Fibroblast of gingiva (primary cell): ENCODE results near the gene OGDH.

Experiments used
- DNase-seq: peaks from one replicate; pipeline ENCODE4 v3.0.0-alpha.2; 2011; ENCODE audit warnings: low read depth

OGDH gene

DNA sequence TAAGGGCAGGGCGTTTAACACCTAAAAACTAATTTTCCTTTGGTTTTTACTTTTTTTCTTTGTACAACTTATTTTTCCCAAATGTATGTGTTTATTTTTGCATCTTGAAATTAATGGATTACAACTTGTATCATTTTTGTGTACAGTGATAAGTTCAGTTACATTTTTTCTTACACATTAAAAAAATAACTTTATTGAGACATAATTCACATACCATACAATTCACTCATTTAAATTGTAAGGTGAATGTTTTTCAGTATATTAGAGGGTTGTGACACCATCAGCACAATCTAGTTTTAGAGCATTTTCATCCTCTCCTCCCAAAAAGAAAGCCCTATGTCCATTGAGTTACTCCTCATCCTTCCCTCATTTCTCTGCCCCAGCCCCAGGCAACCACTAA is 11.6 kb downstream of the OGDH start:
- DNase-seq = no peak

DNA sequence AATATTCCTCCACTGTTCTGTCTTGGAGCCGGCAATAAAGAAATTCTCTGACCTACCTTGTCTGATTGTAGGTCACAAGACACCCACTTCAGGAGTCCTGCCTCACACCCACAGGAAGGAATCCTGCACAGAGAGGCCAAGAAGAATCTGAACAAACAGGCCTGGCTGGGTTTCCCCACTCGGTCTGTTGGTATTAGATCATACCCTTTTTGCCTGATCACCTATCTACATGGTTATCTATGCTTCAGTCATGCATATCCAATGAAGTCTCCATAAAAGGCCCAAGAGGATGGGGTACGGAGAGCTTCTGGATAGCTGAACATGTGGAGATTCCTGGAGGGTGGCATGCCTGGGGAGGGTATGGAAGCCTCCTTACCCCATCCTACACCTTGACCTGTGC is 12.3 kb downstream of the OGDH start:
- DNase-seq = no peak

DNA sequence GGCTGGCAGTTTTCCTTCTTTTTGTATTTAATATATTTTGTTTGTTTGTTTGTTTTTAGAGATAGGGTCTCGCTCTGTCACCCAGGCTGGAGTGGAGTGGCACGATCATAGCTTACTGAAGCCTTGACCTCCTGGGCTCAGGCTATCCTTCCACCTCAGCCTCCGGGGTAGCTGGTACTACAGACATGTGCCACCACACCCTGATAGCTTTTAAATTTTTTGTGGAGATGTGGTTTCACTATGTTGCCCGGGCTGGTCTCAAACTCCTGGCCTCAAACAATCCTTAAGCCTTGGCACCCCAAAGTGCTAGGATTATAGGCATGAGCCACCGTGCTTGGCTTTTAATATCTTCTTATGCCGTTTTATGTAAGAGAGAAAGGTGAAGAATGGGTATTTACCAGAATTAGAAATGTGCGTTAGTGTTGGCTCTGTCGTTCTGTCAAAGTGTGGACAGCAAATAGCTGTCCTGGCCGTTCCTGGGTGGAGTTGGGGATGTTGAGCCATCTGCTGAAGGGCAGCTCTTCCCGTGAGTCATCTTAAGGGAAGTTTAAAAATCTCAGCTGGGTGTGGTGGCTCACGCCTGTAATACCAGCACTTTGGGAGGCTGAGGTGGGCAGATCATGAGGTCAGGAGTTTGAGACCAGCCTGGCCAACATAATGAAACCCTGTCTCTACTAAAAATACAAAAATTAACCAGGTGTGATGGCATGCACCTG is 14.8 kb downstream of the OGDH start:
- peak; percentile 63 for DNase-seq

DNA sequence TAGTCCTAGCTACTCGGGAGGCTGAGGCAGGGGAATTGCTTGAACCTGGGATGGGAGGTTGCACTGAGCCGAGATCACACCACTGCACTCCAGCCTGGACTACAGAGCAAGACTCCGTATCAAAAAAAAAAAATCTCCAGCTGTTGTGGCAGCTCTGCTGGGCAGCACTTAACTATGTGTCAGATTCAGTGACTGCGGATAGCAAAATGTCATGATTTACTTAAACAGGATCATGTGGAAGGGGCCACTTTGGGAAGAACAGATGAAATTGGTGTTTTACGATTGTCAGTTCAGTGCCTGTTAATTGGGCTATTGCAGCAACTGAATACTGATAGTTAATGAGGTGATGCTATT is 15.3 kb downstream of the OGDH start:
- DNase-seq = no peak

DNA sequence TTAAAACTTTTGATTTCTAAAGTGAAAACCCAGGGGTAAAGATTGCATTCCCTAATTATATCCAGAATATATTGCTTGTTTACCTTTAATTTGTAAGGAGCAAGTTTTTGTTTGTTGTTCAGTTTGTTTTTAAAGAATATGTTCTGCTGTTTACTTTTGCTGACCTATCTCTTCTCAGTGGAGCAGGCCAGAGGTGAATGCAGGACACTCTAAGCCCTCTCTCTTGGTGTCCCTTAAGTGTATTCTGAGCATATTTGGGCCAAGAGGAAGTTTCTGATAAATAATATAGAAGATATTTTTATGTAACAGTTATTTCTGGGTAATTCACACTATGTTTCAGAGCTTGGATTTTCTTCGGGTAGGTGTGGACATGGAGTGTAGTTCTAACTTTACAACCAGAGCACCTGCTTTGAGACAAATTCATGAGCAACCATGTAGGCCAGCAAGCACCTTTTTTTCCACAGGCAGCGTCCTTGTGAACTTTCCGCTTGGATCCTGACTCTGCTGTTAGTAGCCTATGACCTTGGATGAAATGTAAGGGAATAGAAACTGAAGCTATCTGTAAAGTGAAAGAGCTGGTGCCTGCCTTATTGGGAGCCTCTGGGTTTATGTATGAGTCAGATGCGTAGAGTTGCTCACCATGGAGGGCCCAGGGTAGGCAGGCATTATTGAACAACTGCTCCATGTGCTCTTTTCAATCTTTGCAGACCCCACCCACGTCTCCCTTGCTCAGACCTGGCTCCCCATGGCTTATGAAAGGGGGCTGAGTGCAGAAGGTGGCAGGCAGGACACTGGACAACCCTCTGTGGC is 16.1 kb downstream of the OGDH start:
- DNase-seq = no peak

DNA sequence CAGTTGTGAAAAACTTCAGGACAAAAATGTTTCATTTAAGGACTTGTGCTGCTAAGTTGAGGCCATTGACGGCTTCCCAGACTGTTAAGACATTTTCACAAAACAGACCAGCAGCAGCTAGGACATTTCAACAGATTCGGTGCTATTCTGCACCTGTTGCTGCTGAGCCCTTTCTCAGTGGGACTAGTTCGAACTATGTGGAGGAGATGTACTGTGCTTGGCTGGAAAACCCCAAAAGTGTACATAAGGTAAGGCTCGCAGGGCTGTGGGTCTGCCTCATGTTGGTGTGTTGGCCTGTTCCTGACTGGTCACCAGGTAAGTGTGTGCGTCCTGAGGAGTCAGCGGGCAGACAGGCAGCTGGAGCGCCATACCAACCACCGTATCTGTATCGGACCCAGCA is 17.9 kb downstream of the OGDH start:
- DNase-seq = no peak

DNA sequence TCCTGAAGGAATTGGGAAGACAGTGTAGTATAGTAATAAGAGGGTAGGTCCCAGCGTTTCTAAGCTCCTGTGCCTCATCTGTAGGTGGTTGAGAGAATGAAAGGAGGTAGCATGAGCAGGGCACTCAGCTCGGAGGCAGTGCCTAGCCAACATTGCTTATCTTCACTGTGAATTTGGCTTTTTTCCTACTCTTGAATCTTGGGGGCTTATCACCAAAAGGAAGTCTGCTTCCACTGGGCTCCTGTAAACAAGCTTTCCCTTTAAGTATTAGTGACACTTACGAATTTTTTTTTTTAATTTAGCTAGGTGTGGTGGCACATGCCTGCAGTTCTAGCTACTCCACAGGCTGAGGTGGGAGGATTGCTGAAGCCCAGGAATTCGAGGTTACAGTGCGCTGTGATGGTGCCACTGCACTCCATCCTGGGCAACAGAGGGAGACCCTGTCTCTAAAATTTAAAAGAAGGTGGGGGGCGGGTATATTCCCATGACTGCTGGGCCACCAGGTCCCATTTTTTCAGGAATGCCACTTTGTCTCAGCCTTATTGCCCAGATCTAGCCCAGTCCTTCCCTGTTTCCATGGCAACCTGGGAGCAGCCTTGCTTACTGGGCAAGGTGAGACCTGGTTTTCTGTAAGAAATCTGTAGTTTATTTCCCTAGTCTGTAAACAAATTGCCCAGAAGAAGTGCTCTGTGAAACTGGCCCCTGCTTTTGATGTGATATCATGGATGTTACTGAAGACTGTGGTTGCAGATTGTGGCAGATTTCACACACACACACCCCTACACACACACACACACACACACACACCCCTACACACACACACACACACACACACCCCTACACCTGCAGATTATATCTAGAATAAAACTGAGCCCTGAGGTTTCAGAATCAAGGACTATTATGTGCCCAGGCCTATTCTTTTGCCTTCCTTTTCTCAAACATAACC is 19.4 kb downstream of the OGDH start:
- DNase-seq = no peak

DNA sequence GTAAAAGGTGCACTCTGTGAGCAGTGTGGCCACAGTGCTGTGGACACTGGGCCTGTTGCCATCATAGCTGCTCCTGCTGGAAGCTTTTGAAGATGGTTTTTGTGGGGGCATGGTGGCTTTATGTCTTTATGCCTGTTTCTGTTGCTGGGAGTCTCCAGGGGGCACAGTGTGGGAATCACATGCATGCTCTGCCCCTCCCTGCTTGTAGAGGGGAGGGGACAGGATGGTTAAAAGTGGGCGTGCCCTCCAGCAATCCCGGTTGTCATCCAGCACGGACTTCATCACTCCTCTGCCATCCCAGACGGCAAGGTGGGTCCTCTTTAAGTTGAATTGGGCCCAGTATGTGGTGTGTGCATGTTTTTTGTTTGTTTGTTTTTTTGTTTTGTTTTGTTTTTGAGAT is 20.2 kb downstream of the OGDH start:
- DNase-seq = no peak

DNA sequence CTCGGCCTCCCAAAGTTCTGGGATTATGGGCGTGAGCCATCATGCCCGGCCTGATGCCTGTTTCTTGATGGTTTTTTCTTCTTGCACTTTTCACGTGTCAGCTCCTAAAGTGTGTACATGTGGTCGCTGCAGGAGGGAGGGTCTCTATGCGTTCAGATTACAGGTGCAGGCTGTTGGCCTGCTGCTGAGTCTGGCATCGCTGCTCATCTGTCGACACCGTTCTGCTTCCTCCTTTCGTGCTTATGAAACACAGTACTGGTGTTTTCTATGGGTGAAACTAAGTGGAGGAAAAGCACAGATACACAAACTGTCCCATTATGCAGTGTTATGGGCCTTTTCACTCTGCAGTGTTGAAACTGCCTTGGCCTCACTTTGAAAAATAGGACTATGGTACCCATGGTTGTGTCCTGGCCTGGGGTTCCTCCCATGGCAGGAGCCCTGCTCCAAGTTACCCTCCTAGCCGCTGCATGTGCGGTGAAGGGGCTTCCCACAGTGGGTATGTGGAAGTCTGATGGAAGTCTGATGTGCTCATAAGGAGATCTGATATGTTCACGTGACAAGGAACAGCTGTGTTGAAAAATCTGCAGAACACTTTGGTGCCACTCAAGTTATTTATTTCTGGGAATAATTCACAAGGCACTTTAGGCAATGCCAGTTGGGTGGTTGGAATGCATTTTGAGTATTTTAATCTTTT is 23.5 kb downstream of the OGDH start:
- DNase-seq = no peak

DNA sequence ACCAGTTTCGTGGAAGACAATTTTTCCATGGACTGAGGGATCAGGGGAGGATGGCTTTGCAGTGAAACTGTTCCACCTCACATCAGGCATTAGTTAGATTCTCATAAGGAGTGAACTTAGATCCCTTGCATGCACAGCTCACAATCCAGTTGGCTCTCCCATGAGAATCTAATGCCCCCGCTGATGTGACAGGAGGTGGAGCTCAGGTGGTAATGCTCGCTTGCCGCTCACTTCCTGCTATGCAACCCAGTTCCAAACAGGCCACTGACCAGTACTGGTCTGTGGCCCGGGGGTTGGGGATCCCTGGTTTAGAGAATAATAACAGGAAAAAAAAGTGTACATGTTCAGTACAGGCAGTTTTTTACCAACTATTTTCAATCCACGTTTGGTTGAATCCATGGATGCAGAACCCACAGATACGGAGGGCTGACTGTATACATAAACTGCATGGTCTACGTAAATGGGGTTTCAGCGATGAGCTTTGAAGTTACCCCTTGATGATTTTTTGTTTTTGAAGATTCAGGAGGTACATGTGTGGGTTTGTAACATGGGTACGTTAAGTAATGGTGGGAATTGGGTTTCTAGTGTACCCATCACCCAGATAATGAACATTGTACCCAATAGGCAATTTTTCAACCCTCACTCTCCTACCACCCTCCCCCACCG is 24.5 kb downstream of the OGDH start:
- DNase-seq = no peak

DNA sequence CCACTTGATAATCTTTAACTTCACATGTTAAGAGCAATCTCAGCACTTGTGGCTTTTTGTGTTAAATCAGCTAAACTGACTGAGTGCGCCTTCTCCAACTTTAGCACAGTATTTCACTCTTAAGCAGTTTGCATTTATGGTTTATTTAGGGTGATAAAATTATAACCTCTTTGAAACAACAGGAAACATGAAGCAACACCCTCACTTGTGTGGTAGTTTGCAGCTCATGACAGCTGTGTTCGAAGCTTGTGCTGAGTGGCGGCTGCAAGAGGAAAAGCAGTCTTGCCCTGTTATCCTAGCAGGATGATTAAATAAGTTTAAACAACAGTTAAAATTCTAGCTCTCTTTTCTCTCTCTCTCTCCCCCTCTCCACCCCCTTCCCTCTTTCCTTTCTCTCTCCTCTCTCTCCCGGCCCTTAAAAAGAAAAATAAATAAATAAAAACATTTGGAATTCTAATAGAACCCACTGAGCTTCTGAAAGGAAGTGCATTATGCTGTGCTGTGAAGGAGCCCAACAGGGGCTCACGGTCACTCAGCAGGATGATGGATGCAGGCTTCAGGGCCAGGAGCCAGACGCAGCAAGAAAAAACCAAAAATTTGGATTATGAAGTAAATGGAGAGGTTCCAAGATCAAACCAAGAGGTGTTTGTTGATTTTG is 25.2 kb downstream of the OGDH start:
- DNase-seq = no peak

DNA sequence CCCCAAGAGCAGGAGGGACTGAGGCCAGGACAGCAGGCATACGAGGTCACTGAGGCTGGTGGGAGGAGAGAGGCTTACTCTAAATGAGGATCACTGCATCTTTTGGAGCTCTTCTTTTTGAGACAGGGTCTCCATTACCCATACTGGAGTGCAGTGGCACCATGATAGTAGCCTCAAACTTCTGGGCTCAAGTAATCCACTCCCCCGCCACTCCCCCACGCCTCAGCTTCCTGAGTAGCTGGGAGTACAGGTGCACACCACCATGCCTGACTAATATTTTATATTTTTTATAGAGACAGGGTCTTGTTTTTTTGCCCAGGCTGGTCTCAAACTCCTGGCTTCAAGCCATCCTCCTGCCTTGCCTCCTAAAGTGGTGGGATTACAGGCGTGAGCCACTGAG is 25.8 kb downstream of the OGDH start:
- DNase-seq = no peak

DNA sequence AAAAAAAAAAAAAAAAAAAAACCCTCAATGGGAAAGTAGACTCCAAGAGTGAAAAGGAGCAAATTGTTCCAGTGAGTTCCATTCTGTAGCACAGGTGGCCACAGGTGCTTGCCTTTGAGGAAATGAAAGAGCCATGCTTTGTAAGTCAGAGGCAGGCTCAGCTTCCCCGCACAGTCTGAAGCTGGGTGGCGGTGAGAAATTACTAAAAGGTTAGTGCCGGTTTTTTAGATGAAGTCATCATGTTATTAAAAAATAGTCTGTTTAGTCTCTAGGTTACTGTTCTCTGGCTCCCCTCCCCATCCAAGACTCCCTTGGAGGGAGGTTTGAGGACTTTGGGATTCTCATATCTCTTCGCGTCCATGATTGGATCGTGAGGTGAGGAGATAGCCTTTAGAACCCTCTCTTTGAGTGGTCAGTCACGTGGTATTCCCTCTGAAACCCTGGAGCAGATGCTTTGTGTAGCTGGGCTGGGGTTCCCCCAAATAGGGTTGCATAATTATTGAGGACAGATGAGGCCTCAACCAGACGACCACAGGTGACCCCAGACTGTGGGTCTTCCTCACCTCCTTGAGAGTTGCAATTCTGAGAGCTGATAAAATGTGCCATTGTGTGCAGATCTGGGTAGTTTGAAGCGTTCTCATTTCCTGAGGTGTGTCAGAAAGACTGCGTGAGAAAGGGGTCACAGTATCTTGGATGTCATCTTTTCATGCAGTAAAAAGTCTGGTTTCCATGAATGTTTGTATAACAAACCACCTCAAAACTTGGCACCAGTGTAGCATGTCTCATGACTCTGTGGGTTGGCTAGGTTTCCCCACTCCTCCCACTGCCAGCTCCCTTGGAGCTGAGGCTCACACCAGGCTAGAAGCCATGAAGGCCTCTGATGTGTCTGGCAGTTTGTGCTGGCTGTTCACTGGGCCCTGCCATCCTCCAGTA is 27.1 kb downstream of the OGDH start:
- peak; percentile 91 for DNase-seq

DNA sequence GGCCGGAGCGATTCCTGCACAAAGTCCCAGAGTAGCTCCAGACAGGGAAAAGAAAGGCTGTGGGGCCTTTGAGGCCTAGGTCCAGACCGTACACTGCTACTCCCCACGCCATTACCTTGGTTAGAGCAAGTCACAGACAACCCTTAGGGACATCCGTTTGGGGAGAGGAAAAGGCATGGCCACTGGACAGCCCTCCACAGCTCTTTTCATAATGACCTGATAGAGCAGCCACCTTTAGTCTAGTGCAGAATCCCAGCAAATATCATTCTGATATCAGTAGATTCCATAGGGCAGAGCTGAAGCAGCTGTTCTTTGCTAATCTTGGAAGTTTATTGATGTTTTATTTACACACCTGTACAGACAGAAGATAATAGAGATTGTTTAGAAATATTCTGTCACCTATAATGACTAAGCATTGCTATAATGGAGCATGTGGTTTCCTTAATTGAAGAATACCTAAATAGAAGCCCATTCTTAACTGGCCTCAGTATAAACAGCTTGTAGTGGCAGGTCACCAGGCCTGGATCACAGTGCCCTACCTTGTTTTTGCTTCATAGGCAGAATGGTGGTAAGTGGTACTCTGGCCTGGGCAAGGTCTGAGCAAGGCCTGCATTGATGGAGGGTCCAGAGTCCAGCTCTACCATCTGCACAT is 27.9 kb downstream of the OGDH start:
- DNase-seq = no peak

DNA sequence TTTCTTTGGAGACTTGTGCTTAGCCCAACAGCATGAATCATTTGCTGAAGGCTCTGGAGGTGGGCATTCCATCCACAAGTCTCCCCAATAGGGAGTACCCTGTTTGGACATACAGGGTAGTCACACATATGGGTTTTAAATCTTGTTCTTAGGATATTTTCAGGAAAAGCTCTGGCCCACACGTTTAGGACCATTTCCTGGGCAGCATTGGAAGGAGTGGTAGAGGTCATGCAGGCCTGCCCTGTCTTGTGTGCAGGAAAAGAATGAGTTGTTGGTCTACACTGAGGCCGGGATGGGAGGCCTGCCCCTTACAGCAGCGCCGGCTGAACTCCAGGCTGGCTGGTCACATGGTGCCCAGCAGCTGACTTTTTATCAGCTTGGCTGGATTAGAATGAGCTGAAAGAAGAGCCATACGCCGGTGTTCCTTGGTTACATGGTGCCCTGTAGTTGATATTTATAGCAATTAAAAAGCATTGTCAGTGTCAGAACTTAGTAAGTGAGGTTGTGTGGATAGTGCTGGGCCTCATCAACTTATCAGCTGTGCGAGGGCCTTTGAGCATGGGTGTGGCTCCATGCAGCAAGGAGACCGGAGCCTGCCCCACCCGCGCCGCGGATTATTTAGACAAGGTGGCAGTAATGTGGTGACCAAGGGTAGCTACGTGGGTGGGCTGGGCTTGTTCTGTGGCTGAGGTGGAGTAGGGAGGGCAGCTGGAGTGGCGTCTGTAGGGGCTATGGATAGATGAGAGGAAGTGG is 28.6 kb downstream of the OGDH start:
- no peak for DNase-seq

DNA sequence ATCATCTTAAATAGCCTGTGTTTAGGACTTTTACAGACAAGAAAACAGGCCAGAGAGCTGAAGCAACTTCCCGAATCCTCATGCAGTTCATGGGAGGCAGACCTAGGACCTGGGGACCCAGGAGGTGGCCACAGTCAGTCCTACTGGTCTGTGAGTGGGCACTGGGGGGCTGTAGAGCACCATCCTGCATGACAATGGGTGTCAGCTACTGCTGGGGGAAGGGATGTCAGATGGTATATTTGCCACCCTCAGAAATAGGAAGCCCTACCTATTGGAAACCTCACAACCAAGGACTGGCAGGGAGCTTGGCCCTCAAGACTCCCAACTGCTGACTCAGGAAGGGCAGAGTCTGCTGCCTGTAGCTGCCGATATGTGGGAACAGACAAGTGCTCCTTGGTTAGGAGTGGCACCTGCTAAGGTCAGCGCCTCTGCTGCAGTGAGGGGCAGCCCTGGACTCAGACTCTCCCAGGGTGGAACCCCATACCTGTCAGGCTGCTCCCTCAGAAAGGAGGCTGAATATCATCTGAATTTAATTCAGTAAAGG is 29.7 kb downstream of the OGDH start:
- DNase-seq = no peak

DNA sequence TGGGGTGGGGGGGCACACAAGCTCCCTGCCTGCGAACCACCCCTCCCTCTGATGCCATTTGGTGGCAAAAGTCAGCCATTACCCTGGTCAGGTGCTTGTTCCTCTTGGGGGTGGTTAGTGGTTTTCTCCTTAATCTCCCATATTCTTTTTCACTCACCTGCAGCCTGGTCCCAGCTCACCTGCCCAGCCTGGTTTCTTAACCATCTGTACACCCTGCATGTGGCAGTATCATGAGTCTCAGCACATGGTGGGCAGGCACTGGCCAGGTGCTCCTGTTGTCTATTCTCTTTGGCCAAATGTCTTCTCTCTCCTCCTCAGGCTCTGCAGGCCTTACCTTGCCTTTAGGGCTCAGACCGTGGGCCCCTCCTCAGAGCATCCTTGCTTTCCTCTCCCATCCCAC is 30.5 kb downstream of the OGDH start:
- DNase-seq = no peak
